ENCODE measurements around the gene SELENOO. TPM values are rescaled to one million over a fixed set of nuclear protein-coding genes. Genes with fewer than 3 reads are reported as not detected.

The SELENOO gene
- total RNA-seq, 1 donor from 2014 or later: 15.0 TPM

- Histone ChIP-seq H3K4me3 (no peak overlapping the region), H3K4me1 (peaks cover 41% of the 10 kb centered on the region), H3K27ac (replicated peaks) (no peak overlapping the region), H3K9me3 (replicated peaks) (no peaks in the 10 kb centered on the region), H3K27me3 (ENCODE audit: low read depth) (no peaks in the 10 kb centered on the region), H3K36me3 (no peaks in the 10 kb centered on the region)
- intact Hi-C loops (cut with micrococcal nuclease): no loop called here
- DNase-seq: no peak
- TF ChIP-seq, protein P1, sequence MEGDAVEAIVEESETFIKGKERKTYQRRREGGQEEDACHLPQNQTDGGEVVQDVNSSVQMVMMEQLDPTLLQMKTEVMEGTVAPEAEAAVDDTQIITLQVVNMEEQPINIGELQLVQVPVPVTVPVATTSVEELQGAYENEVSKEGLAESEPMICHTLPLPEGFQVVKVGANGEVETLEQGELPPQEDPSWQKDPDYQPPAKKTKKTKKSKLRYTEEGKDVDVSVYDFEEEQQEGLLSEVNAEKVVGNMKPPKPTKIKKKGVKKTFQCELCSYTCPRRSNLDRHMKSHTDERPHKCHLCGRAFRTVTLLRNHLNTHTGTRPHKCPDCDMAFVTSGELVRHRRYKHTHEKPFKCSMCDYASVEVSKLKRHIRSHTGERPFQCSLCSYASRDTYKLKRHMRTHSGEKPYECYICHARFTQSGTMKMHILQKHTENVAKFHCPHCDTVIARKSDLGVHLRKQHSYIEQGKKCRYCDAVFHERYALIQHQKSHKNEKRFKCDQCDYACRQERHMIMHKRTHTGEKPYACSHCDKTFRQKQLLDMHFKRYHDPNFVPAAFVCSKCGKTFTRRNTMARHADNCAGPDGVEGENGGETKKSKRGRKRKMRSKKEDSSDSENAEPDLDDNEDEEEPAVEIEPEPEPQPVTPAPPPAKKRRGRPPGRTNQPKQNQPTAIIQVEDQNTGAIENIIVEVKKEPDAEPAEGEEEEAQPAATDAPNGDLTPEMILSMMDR (IDR thresholded peaks at IDR 0.05; ENCODE audit: borderline replicate concordance): no peak
Observed at GRCh38 chr22:50255607-50256006, 54.8 kb downstream of the SELENOO start.

GRCh38 chr22:50256258-50256862 is 55.5 kb downstream of the SELENOO start:
- H3K4me1 ChIP-seq: peaks cover 38% of the 10 kb centered on the region
- no peak for DNase-seq
- no peak overlapping the region for H3K4me3 ChIP-seq
- TF ChIP-seq, protein P1 (IDR thresholded peaks at IDR 0.05; ENCODE audit: borderline replicate concordance): no peak
- H3K27ac ChIP-seq (replicated peaks): no peak overlapping the region
- H3K9me3 ChIP-seq (replicated peaks): no peaks in the 10 kb centered on the region
- no peaks in the 10 kb centered on the region for H3K36me3 ChIP-seq
- intact Hi-C loops (cut with micrococcal nuclease): no loop called here
- no peaks in the 10 kb centered on the region for H3K27me3 ChIP-seq (ENCODE audit: low read depth)

GRCh38 chr22:50257041-50257440 is 56.2 kb downstream of the SELENOO start:
- no peak for DNase-seq
- Histone ChIP-seq H3K36me3 (no peaks in the 10 kb centered on the region), H3K4me1 (peaks cover 36% of the 10 kb centered on the region), H3K27me3 (ENCODE audit: low read depth) (peaks cover 5% of the 10 kb centered on the region), H3K4me3 (no peak overlapping the region), H3K9me3 (replicated peaks) (no peaks in the 10 kb centered on the region), H3K27ac (replicated peaks) (peak overlapping the region; percentile 56)
- TF ChIP-seq, protein P1 (IDR thresholded peaks at IDR 0.05; ENCODE audit: borderline replicate concordance): no peak
- intact Hi-C loops (cut with micrococcal nuclease): no loop called here

DNA sequence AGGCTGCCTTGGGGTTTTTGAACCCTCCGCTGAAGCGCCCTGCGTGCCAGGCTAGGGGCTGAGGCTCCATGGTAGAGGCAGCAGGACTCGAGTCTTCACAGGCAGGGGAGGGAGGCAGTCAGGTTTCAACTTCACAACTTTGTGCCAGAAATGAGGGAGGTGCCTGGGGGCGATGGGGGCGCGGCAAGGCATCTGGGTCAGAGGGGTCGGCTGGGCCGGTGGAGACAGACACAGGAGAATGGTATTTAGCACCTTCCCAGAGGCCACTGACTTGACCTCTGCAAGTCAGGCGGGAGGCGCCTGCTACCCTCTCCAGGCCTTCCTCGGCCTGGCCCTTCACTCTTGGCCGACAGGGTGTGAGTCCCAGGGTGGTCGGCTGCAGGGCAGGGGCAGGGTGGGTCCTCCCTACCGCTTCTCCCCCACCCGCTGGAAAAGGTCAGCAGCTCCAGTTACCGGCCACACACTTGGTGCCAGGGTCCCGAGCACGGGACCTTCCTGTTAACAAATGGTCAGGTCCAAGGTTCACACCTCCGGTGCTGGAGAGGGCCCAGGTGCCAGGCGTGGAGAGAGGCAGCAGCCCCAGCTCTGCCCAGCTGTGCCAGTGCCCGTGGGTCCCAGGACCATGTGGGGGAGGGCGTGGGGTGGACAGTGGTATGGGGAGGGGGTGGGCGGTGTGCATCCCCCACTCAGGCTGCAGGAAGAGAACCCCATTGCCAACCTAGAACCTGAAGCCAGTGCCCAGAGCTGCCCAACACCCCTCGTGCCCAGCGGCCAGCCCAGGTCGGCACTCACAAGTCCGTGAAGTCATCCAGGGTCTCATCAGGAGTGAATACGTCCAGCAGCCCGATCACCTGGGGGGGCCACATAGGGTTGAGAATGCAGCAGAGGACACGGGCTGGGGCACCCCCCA is 56.9 kb downstream of the SELENOO start:
- H3K36me3 ChIP-seq: no peaks in the 10 kb centered on the region
- H3K4me3 ChIP-seq: no peak overlapping the region
- peak overlapping the region; percentile 56 for H3K27ac ChIP-seq (replicated peaks)
- H3K4me1 ChIP-seq: peaks cover 43% of the 10 kb centered on the region
- DNase-seq: no peak
- TF ChIP-seq, protein P1 (IDR thresholded peaks at IDR 0.05; ENCODE audit: borderline replicate concordance): no peak
- no peaks in the 10 kb centered on the region for H3K9me3 ChIP-seq (replicated peaks)
- intact Hi-C loops (cut with micrococcal nuclease): no loop called here
- peaks cover 11% of the 10 kb centered on the region for H3K27me3 ChIP-seq (ENCODE audit: low read depth)

GRCh38 chr22:50258361-50259292 is 57.8 kb downstream of the SELENOO start:
- TF ChIP-seq, protein P1 (IDR thresholded peaks at IDR 0.05; ENCODE audit: borderline replicate concordance): no peak
- Histone ChIP-seq H3K4me3 (no peak overlapping the region), H3K27ac (replicated peaks) (peak overlapping the region; percentile 56), H3K4me1 (peaks cover 45% of the 10 kb centered on the region), H3K9me3 (replicated peaks) (no peaks in the 10 kb centered on the region), H3K27me3 (ENCODE audit: low read depth) (peaks cover 11% of the 10 kb centered on the region), H3K36me3 (no peaks in the 10 kb centered on the region)
- DNase-seq: peak; percentile 59
- intact Hi-C loops (cut with micrococcal nuclease): no loop called here
